Activated CD4-positive, CD25-positive, alpha-beta regulatory T cell (primary cell): ENCODE results near the gene CNTFR.

ENCODE experiments used
- DNase-seq, 4 experiments: peaks; one replicate each; lab custom pipeline; 2025; lab: John Stamatoyannopoulos, UW

Gene CNTFR

DNA sequence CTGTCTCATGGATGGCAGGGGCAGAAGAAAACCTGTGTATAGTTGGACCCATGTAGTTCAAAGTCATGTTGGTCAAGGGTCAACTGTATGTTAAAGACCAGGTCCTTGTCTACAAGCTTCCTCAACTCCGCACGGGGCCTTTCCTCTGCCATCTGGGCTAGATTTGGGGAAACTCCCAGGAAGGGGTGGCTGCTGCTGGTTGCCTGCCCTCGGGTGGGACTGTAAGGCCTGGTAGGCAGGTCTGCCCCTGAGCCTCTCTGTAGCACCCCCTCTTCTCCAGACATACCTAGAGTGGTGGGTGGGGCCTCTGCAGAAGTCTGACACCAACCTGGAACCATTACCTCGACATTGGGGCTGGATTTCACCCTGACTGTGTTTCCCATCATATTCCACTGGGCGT is 82.0 kb downstream of the CNTFR start:
- DNase-seq: no peak

DNA sequence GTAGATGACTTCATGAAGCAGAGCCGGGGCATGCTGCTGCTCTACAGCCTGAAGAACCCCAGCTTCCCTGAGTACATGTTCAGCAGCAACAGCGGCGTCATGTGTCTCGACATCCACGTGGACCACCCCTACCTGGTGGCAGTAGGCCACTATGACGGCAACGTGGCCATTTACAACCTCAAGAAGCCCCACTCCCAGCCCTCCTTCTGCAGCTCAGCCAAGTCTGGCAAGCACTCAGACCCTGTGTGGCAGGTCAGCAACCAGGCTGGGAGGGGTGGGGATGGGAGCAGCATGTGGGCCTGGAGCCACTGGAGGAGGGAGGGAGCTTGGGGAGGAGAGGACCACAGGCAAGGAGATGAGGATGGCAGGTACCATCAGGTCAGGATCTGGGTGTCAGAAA is 82.9 kb downstream of the CNTFR start:
- no peak for DNase-seq

DNA sequence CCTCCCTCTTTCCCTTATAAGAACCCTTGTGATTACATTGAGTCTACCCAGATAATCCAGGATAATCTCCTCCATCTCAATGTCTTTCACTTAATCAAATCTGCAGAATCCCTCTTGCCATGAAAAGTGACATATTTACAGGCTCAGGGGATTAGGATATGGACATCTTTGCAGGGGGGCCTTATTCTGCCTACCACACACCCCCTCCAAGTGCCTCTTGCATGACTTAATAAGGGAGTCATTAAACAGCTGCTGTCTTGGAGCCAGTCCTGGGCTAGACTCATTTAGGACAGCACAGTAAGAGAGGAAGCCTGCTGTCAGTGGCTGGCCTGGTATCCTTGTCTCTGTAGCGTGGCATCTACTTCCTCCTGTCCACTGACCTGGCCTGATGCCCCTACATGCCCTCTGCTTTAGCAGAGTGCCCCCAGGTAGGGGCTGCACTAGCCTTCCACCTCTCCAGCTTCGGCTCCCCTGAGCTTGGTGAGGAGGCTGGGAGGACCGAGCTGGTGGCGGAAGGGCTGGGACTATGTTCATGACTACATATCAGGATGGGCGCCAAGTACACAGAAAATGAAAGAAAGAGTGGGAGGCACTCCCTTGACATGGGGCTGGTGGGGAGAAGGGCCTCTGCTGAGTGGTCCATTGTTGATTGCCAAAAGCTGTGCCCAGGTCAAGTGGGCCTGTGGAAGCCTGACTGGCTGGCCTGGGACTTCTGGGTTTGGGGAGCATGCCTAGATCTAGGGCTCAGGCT is 84.0 kb downstream of the CNTFR start:
- DNase-seq: no peak

DNA sequence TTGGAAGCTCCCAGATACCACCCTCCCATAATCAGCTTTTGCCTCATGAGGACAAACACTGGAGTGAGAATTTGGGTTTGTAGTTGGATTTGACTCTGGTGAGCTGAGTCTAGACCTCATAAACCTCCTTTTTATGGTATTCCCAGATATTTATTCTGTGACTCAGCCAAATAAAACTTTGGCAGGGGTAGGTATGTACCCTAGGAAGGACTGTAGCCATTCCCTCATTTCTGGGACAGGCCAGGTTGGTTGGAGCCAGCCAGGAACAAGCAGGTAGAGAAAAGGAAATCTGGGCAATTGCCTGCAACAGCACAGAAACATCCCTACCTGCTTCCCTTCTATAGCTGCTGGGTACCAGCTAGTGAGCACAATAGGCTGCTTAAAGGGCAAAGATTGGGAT is 86.1 kb downstream of the CNTFR start:
- DNase-seq: no peak

DNA sequence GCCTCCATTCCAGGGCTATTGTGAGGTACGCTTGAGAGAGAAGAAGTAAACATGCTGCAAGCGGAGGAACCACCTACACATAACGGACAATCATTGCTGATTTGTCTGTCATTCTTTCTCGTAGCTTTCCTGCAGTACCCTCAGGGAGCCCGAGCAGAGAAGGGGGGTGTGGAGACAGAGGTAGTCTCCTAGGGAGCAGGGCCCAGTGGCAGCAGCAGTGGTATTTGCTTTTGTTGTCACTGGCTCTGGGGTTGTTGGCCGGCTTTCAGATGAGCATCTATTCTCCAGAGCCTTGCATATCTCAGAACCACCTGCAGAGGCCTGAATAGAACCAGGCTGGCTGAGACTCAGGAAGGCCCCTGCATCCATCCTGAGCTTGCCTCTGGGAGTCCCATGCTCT is 86.6 kb downstream of the CNTFR start:
- no peak for DNase-seq

DNA sequence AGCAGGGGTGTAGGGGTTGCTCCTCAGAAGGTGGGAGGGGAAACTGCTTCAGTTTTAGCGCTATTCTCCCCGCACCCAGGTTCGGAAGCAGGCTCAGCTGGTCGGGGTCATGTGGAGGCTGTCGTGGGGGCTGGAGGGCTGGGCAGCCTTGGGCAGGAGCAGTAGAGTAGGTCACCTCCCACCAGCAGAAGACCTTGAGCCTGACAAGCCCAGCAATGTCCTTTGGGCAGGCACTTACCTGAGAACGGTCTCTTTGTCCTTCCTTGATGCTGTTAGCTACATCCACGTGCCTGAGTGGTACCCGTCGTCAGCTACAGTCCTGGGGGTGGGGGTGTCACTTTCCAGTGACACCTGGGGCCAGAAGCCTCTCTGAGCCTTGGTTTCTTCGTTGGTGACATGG is 87.1 kb downstream of the CNTFR start:
- no peak for DNase-seq

DNA sequence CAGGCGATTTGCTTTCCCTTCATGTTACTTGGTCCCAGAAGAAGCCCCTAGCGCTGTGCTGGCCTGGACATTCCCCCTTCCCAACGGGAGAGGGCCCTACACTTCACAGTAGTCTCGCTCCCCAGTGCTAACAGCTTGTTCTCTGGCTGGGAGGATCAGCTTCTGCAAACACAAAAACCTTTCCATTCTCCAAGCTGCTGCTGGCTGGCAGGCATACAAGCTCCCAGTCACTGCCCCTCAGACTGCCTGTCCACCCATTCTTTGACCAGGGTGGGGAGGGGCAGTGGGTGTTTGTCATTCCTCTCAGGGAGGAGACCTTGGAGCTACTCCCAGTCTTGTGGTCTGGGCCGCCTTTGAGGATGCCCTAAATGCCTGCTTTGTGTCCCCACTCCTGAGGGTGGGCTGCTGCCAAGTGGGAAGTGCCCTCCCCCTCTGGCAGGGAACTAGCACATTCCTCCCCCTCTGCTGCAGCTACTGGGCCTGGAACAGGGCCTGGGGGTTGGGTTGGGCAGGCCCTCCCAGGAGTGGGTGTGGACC is 87.6 kb downstream of the CNTFR start:
- DNase-seq: no peak
